Activated T-helper 1 cell treated with anti-CD3 and anti-CD28 coated beads, Interleukin-12 subunit alpha, Interleukin-12 subunit beta, Interleukin-2, Interleukin-4 antibody, amounts not matched to agents 30 ng/mL and 10 ng/mL and 1 ng/mL, durations not matched to agents 14 hours and 24 hours and 36 hours (primary cell): ENCODE data around the gene TAS2R13. TPM values are rescaled to one million over a fixed set of nuclear protein-coding genes. Genes with fewer than 3 reads are reported as not detected.

ENCODE experiments used
- DNase-seq: peaks from one replicate; pipeline ENCODE4 v3.0.0; 2021; ENCODE audit warnings: low spot score
- H3K27ac Mint-ChIP-seq: one replicate; pipeline ENCODE4 v1.8.0; 2021; ENCODE audit warnings: mild to moderate bottlenecking, mixed read lengths
- H3K27me3 Mint-ChIP-seq: one replicate; pipeline ENCODE4 v1.8.0; 2022; ENCODE audit warnings: mild to moderate bottlenecking, moderate library complexity, mixed read lengths; ENCODE audit not compliant: insufficient read depth
- H3K36me3 Mint-ChIP-seq: one replicate; pipeline ENCODE4 v1.8.0; 2021; ENCODE audit warnings: low read depth, mixed read lengths
- H3K4me1 Mint-ChIP-seq: one replicate; pipeline ENCODE4 v1.8.0; 2021; ENCODE audit warnings: low read depth, mixed read lengths
- H3K4me3 Mint-ChIP-seq: one replicate; pipeline ENCODE4 v1.8.0; 2021; ENCODE audit warnings: mild to moderate bottlenecking, moderate library complexity, mixed read lengths
- H3K9me3 Mint-ChIP-seq: one replicate; pipeline ENCODE4 v1.8.0; 2021; ENCODE audit warnings: mixed read lengths
- intact Hi-C: fragments of 100-400 bp; cut with micrococcal nuclease; formaldehyde crosslinking; loops from one replicate; pipeline ENCODE4 v1.15.1; 2024
- total RNA-seq: library from RNA; stranded (reverse); gene quantifications from 2 replicates; pipeline ENCODE4 v1.2.3, GENCODE V29; 2022

Gene TAS2R13
- 0.96 TPM in 2 replicates for total RNA-seq

GRCh38 chr12:10909462-10909861 lies at the start of gene TAS2R13:
TSS of gene TAS2R13 (minus strand) at chr12:10909562. CDS start at chr12:10909298, 264 bp downstream.
- DNase-seq = no peak
- intact Hi-C loops = no loop called here
- Mint-ChIP-seq H3K4me1 (no peaks in the 10 kb centered on the region), H3K27me3 (no peaks in the 10 kb centered on the region), H3K27ac (no peak within 1 kb of the TSS), H3K4me3 (no peak within 1 kb of the TSS), H3K9me3 (peaks cover 8% of the 10 kb centered on the region), H3K36me3 (no peaks in the 10 kb centered on the region)

GRCh38 chr12:10957741-10958140 lies 48.4 kb upstream of the TAS2R13 start:
- Mint-ChIP-seq H3K9me3 (peaks cover 31% of the 10 kb centered on the region), H3K27ac (no peak overlapping the region), H3K27me3 (no peaks in the 10 kb centered on the region), H3K4me1 (peaks cover 29% of the 10 kb centered on the region), H3K36me3 (peaks cover 12% of the 10 kb centered on the region), H3K4me3 (no peak overlapping the region)
- DNase-seq = no peak
- intact Hi-C loops = no loop called here

GRCh38 chr12:10956085-10956484 lies 46.7 kb upstream of the TAS2R13 start:
- no peak for DNase-seq
- Mint-ChIP-seq H3K4me3 (no peak overlapping the region), H3K27ac (no peak overlapping the region), H3K4me1 (peaks cover 29% of the 10 kb centered on the region), H3K36me3 (peaks cover 12% of the 10 kb centered on the region), H3K9me3 (peaks cover 33% of the 10 kb centered on the region), H3K27me3 (no peaks in the 10 kb centered on the region)
- intact Hi-C loops = no loop called here

GRCh38 chr12:10952645-10953044 lies 43.3 kb upstream of the TAS2R13 start:
- Mint-ChIP-seq H3K27ac (no peak overlapping the region), H3K4me3 (no peak overlapping the region), H3K27me3 (no peaks in the 10 kb centered on the region), H3K36me3 (peaks cover 8% of the 10 kb centered on the region), H3K4me1 (peaks cover 19% of the 10 kb centered on the region), H3K9me3 (peaks cover 49% of the 10 kb centered on the region)
- DNase-seq = no peak
- intact Hi-C loops = no loop called here

- H3K4me3 Mint-ChIP-seq = no peak overlapping the region
- peaks cover 17% of the 10 kb centered on the region for H3K9me3 Mint-ChIP-seq
- no peak for DNase-seq
- no peak overlapping the region for H3K27ac Mint-ChIP-seq
- H3K36me3 Mint-ChIP-seq = peaks cover 4% of the 10 kb centered on the region
- no peaks in the 10 kb centered on the region for H3K27me3 Mint-ChIP-seq
- intact Hi-C loops = no loop called here
- peaks cover 21% of the 10 kb centered on the region for H3K4me1 Mint-ChIP-seq
Observed at GRCh38 chr12:10943167-10943566, 33.8 kb upstream of the TAS2R13 start.

- intact Hi-C loops = no loop called here
- H3K9me3 Mint-ChIP-seq = peaks cover 7% of the 10 kb centered on the region
- peaks cover 3% of the 10 kb centered on the region for H3K36me3 Mint-ChIP-seq
- DNase-seq = no peak
- peaks cover 21% of the 10 kb centered on the region for H3K4me1 Mint-ChIP-seq
- no peak overlapping the region for H3K4me3 Mint-ChIP-seq
- no peak overlapping the region for H3K27ac Mint-ChIP-seq
- no peaks in the 10 kb centered on the region for H3K27me3 Mint-ChIP-seq
Observed at GRCh38 chr12:10941916-10942607, 32.7 kb upstream of the TAS2R13 start.

- intact Hi-C loops = no loop called here
- no peaks in the 10 kb centered on the region for H3K27me3 Mint-ChIP-seq
- peaks cover 3% of the 10 kb centered on the region for H3K36me3 Mint-ChIP-seq
- no peak overlapping the region for H3K4me3 Mint-ChIP-seq
- H3K4me1 Mint-ChIP-seq = peaks cover 21% of the 10 kb centered on the region
- H3K27ac Mint-ChIP-seq = no peak overlapping the region
- DNase-seq = no peak
- H3K9me3 Mint-ChIP-seq = peaks cover under 1% of the 10 kb centered on the region
Observed at GRCh38 chr12:10941369-10941768, 32.0 kb upstream of the TAS2R13 start.

- Mint-ChIP-seq H3K27ac (no peak overlapping the region), H3K27me3 (no peaks in the 10 kb centered on the region), H3K4me3 (no peak overlapping the region), H3K9me3 (no peaks in the 10 kb centered on the region), H3K4me1 (peaks cover 21% of the 10 kb centered on the region), H3K36me3 (peaks cover 3% of the 10 kb centered on the region)
- intact Hi-C loops = no loop called here
- DNase-seq = no peak
Observed at GRCh38 chr12:10940389-10940788, 31.0 kb upstream of the TAS2R13 start.

GRCh38 chr12:10939163-10939562 lies 29.8 kb upstream of the TAS2R13 start, which contains the start of gene TAS2R14:
TSS of gene TAS2R14 (minus strand) at chr12:10939263. CDS start at chr12:10939207, 56 bp downstream.
- no peak for DNase-seq
- no peak within 1 kb of the TSS for H3K4me3 Mint-ChIP-seq
- H3K27me3 Mint-ChIP-seq = no peaks in the 10 kb centered on the region
- peaks cover 21% of the 10 kb centered on the region for H3K4me1 Mint-ChIP-seq
- intact Hi-C loops = no loop called here
- no peaks in the 10 kb centered on the region for H3K9me3 Mint-ChIP-seq
- no peak within 1 kb of the TSS for H3K27ac Mint-ChIP-seq
- no peaks in the 10 kb centered on the region for H3K36me3 Mint-ChIP-seq

GRCh38 chr12:10936506-10936905 lies 27.1 kb upstream of the TAS2R13 start:
- Mint-ChIP-seq H3K27me3 (no peaks in the 10 kb centered on the region), H3K27ac (no peak overlapping the region), H3K36me3 (no peaks in the 10 kb centered on the region), H3K4me3 (no peak overlapping the region), H3K4me1 (peaks cover 2% of the 10 kb centered on the region), H3K9me3 (no peaks in the 10 kb centered on the region)
- intact Hi-C loops = no loop called here
- DNase-seq = no peak

- Mint-ChIP-seq H3K4me3 (no peak within 1 kb of the TSS), H3K9me3 (no peaks in the 10 kb centered on the region), H3K27me3 (no peaks in the 10 kb centered on the region), H3K4me1 (no peaks in the 10 kb centered on the region), H3K27ac (no peak within 1 kb of the TSS), H3K36me3 (no peaks in the 10 kb centered on the region)
- intact Hi-C loops = no loop called here
- no peak for DNase-seq
Observed at GRCh38 chr12:10928746-10929286, 19.5 kb upstream of the TAS2R13 start, which contains the start of gene PRH2. TSS of gene PRH2 (plus strand) at chr12:10929236. CDS start at chr12:10929274, 38 bp downstream.

- no peaks in the 10 kb centered on the region for H3K27me3 Mint-ChIP-seq
- no peaks in the 10 kb centered on the region for H3K9me3 Mint-ChIP-seq
- intact Hi-C loops = no loop called here
- no peak overlapping the region for H3K27ac Mint-ChIP-seq
- DNase-seq = no peak
- no peak overlapping the region for H3K4me3 Mint-ChIP-seq
- no peaks in the 10 kb centered on the region for H3K36me3 Mint-ChIP-seq
- no peaks in the 10 kb centered on the region for H3K4me1 Mint-ChIP-seq
Observed at GRCh38 chr12:10926269-10926668, 16.9 kb upstream of the TAS2R13 start.

- no peak for DNase-seq
- intact Hi-C loops = no loop called here
Observed at GRCh38 chr12:10919809-10920208, 10.4 kb upstream of the TAS2R13 start.

More at GRCh38 chr12:10919809-10920208, 10.4 kb upstream of the TAS2R13 start:
- Mint-ChIP-seq H3K4me1 (no peaks in the 10 kb centered on the region), H3K9me3 (no peaks in the 10 kb centered on the region), H3K27me3 (no peaks in the 10 kb centered on the region), H3K36me3 (no peaks in the 10 kb centered on the region), H3K4me3 (no peak overlapping the region), H3K27ac (no peak overlapping the region)
